GM18526 (cell line): ENCODE data around the gene PIK3R6.

Experiments
- POLR2A ChIP-seq: IDR thresholded peaks from 3 replicates; pipeline ENCODE4 v1.6.1; 2011; ENCODE audit not compliant: insufficient read length; ENCODE audit errors: extremely low read depth

Gene PIK3R6

GRCh38 chr17:8806926-8807550, 60.4 kb downstream of the PIK3R6 start:
- peak; percentile 19 for TF ChIP-seq POLR2A

GRCh38 chr17:8806253-8806925, 61.1 kb downstream of the PIK3R6 start:
- TF ChIP-seq POLR2A, result no peak

GRCh38 chr17:8803531-8804420, 63.7 kb downstream of the PIK3R6 start:
- no peak for TF ChIP-seq POLR2A

- TF ChIP-seq POLR2A, result no peak
These were observed 66.2 kb downstream of the PIK3R6 start for GRCh38 chr17:8801135-8801840.

- TF ChIP-seq POLR2A, result no peak
These were observed 66.8 kb downstream of the PIK3R6 start for GRCh38 chr17:8800656-8801055.

- no peak for TF ChIP-seq POLR2A
These were observed 67.8 kb downstream of the PIK3R6 start for GRCh38 chr17:8799570-8800212.

GRCh38 chr17:8798846-8799569, 68.5 kb downstream of the PIK3R6 start, which contains the start of gene MFSD6L:
Gene MFSD6L, minus strand, starts transcription at chr17:8799365. Its CDS starts 245 bp downstream, at chr17:8799120.
- no peak for TF ChIP-seq POLR2A

GRCh38 chr17:8798176-8798845, 69.2 kb downstream of the PIK3R6 start:
- no peak for TF ChIP-seq POLR2A

- TF ChIP-seq POLR2A, result no peak
These were observed 69.8 kb downstream of the PIK3R6 start for GRCh38 chr17:8797621-8798175.

- no peak for TF ChIP-seq POLR2A
These were observed 72.8 kb downstream of the PIK3R6 start for GRCh38 chr17:8794636-8795035.

- TF ChIP-seq POLR2A, result no peak
These were observed 73.8 kb downstream of the PIK3R6 start for GRCh38 chr17:8793649-8794048.

GRCh38 chr17:8792646-8793045, 74.8 kb downstream of the PIK3R6 start:
- no peak for TF ChIP-seq POLR2A

GRCh38 chr17:8791910-8792270, 75.6 kb downstream of the PIK3R6 start:
- no peak for TF ChIP-seq POLR2A

- TF ChIP-seq POLR2A, result no peak
These were observed 76.1 kb downstream of the PIK3R6 start for GRCh38 chr17:8791248-8791909.
